CD14-positive monocyte (primary cell): ENCODE data around the gene ALDH2. TPM values are rescaled to one million over a fixed set of nuclear protein-coding genes. Genes with fewer than 3 reads are reported as not detected.

Source experiments
- DNase-seq, 3 donors: peaks; one replicate each; pipeline ENCODE4 v3.0.0-alpha.2; 2011 to 2022
- H2AFZ ChIP-seq: 2 replicates; pipeline ENCODE4 v1.6.0; 2012; ENCODE audit warnings: mild to moderate bottlenecking, low read depth, low read length, inconsistent platforms; ENCODE audit not compliant: insufficient read depth, poor library complexity, severe bottlenecking
- H3K27ac ChIP-seq, 2 donors: 1 replicate in 1 of 2; 2 replicates in 1 of 2; pipeline ENCODE4 v1.5.1; 2012 to 2013; ENCODE audit warnings: low read length in 2 of 2, control low read depth in 1 of 2, inconsistent platforms in 1 of 2, low read depth in 1 of 2, mild to moderate bottlenecking in 1 of 2
- H3K27me3 ChIP-seq, 2 donors: one replicate each; pipeline versions ENCODE4 v1.6.0 to v1.6.1; 2011 to 2013; ENCODE audit warnings: low read length in 2 of 2; ENCODE audit not compliant: control insufficient read depth in 2 of 2, insufficient read depth in 2 of 2
- H3K36me3 ChIP-seq, 2 donors: replicated peaks in 1 of 2; 1 replicate in 1 of 2; 2 replicates in 1 of 2; pipeline versions ENCODE4 v1.5.1 to v1.6.1; 2012 to 2013; ENCODE audit warnings: low read length in 2 of 2, control low read depth in 1 of 2, inconsistent platforms in 1 of 2, mild to moderate bottlenecking in 1 of 2; ENCODE audit not compliant: insufficient read depth in 2 of 2, control insufficient read depth in 1 of 2
- H3K4me1 ChIP-seq, 2 donors: 1 replicate in 1 of 2; 2 replicates in 1 of 2; pipeline versions ENCODE4 v1.5.1 to v1.6.1; 2012 to 2013; ENCODE audit warnings: low read length in 2 of 2, control low read depth in 1 of 2, inconsistent platforms in 1 of 2, mild to moderate bottlenecking in 1 of 2, moderate library complexity in 1 of 2; ENCODE audit not compliant: insufficient read depth in 2 of 2, control insufficient read depth in 1 of 2
- H3K4me2 ChIP-seq: replicated peaks from 2 replicates; pipeline ENCODE3; 2012; ENCODE audit warnings: low read length, moderate library complexity, mild to moderate bottlenecking; ENCODE audit not compliant: poor library complexity, severe bottlenecking; ENCODE audit errors: extremely low read depth
- H3K4me3 ChIP-seq, 3 experiments: fragments of 200-600 bp in 1 of 3; sonication (generic) in 1 of 3; replicated peaks in 1 of 3; 1 replicate in 2 of 3; 2 replicates in 1 of 3; pipeline ENCODE4 v1.5.1; 2011 to 2013; ENCODE audit warnings: low read length in 3 of 3, mild to moderate bottlenecking in 3 of 3, control low read depth in 2 of 3, low read depth in 2 of 3, inconsistent platforms in 1 of 3, moderate library complexity in 1 of 3
- H3K79me2 ChIP-seq: 2 replicates; pipeline ENCODE4 v1.6.0; 2012; ENCODE audit warnings: mild to moderate bottlenecking, control low read depth, inconsistent platforms, low read length, moderate library complexity; ENCODE audit not compliant: insufficient read depth
- H3K9ac ChIP-seq: 2 replicates; pipeline ENCODE4 v1.6.0; 2017; ENCODE audit warnings: low read length, mild to moderate bottlenecking; ENCODE audit not compliant: insufficient read depth, poor library complexity, severe bottlenecking
- H3K9me3 ChIP-seq, 2 donors: replicated peaks in 1 of 2; 1 replicate in 1 of 2; 2 replicates in 1 of 2; pipeline versions ENCODE4 v1.5.1 to v1.6.1; 2012 to 2013; ENCODE audit warnings: low read length in 2 of 2, control low read depth in 1 of 2; ENCODE audit not compliant: control insufficient read depth in 1 of 2, insufficient read depth in 1 of 2
- H4K20me1 ChIP-seq: 2 replicates; pipeline ENCODE4 v1.6.0; 2012; ENCODE audit warnings: mild to moderate bottlenecking, low read length, control low read depth, moderate library complexity; ENCODE audit not compliant: insufficient read depth
- H3K27ac Mint-ChIP-seq, 7 donors: one replicate each; pipeline ENCODE4 v1.8.0; 2020; ENCODE audit warnings: mild to moderate bottlenecking in 7 of 7, mixed read lengths in 7 of 7, moderate library complexity in 6 of 7, inconsistent platforms in 2 of 7
- H3K27me3 Mint-ChIP-seq, 3 donors: one replicate each; pipeline ENCODE4 v1.8.0; 2021 to 2022; ENCODE audit warnings: low read depth in 3 of 3, mild to moderate bottlenecking in 3 of 3, mixed read lengths in 3 of 3, moderate library complexity in 3 of 3, inconsistent platforms in 1 of 3
- H3K36me3 Mint-ChIP-seq, 2 donors: one replicate each; pipeline ENCODE4 v1.8.0; 2020; ENCODE audit warnings: mixed read lengths in 2 of 2, inconsistent platforms in 1 of 2, mild to moderate bottlenecking in 1 of 2
- H3K4me1 Mint-ChIP-seq: one replicate; pipeline ENCODE4 v1.8.0; 2020; ENCODE audit warnings: mild to moderate bottlenecking, mixed read lengths
- H3K4me3 Mint-ChIP-seq, 2 donors: one replicate each; pipeline ENCODE4 v1.8.0; 2020; ENCODE audit warnings: mild to moderate bottlenecking in 2 of 2, mixed read lengths in 2 of 2, moderate library complexity in 1 of 2
- H3K9me3 Mint-ChIP-seq, 7 donors: one replicate each; pipeline ENCODE4 v1.8.0; 2020 to 2022; ENCODE audit warnings: mixed read lengths in 7 of 7, mild to moderate bottlenecking in 6 of 7, moderate library complexity in 6 of 7, inconsistent platforms in 2 of 7
- CTCF ChIP-seq: fragments of 200-600 bp; IDR thresholded peaks from one replicate; pipeline ENCODE4 v1.8.0; 2022; ENCODE audit warnings: antibody characterized with exemption, mild to moderate bottlenecking
- WGBS: methylation state at CpG from one replicate; pipeline ENCODE4 v1.1.5; 2013; ENCODE audit warnings: missing lambda C conversion rate; ENCODE audit not compliant: insufficient coverage; 5-methylcytosine and 5-hydroxymethylcytosine counted together
- intact Hi-C, 2 donors: fragments of 100-400 bp; cut with micrococcal nuclease; formaldehyde crosslinking; loops; one replicate each; pipeline versions ENCODE4 v1.15.0 to v1.15.1; 2023
- polyA plus RNA-seq, 3 donors: library from polyadenylated mRNA; depleted of rRNA in 1 of 3; unstranded in 2 of 3; stranded (reverse) in 1 of 3; fragments of 300-500 nt in 2 of 3; fragments of >200 nt in 1 of 3; fragmentation: Illumina TruSeq in 2 of 3; gene quantifications; 1 replicate in 2 of 3; 2 replicates in 1 of 3; pipeline ENCODE4 v1.2.3, GENCODE V29; 2012 to 2021

Gene ALDH2
- polyA plus RNA-seq, 3 donors: 272 to 404 (median 384) TPM

GRCh38 chr12:111759271-111759670 lies 7.5 kb upstream of the ALDH2 start:
- H3K27ac Mint-ChIP-seq: peak overlapping the region in 1 of 7 donors; percentile 0
- no peak overlapping the region for H3K27ac ChIP-seq
- DNase-seq: no peak

GRCh38 chr12:111759991-111760390 lies 6.7 kb upstream of the ALDH2 start:
- Histone ChIP-seq H3K9me3 (no peaks in the 10 kb centered on the region), H2AFZ (no peak overlapping the region), H3K27ac (no peak overlapping the region), H3K4me2 (no peak overlapping the region), H3K4me3 (no peak overlapping the region), H4K20me1 (no peaks in the 10 kb centered on the region), H3K9ac (no peak overlapping the region), H3K27me3 (no peaks in the 10 kb centered on the region), H3K36me3 (peaks cover 12 to 23% of the 10 kb centered on the region in 2 donors), H3K4me1 (peaks cover 16 to 17% of the 10 kb centered on the region in 2 donors), H3K79me2 (no peaks in the 10 kb centered on the region)
- intact Hi-C loops: loop anchor here in 1 of 2 donors (10.0 kb wide), 1 partner anchor 55 kb away; no protein-coding TSS in a partner anchor
- peaks cover 28 to 30% of the 10 kb centered on the region in 2 donors for H3K36me3 Mint-ChIP-seq
- H3K27me3 Mint-ChIP-seq: peaks cover 1 to 7% (median 6%) of the 10 kb centered on the region in 3 donors
- H3K9me3 Mint-ChIP-seq: no peaks in the 10 kb centered on the region
- H3K4me3 Mint-ChIP-seq: no peak overlapping the region
- DNase-seq: no peak
- WGBS: 100% methylated on average over 1 of the region's 9 CpGs
- no peak for TF ChIP-seq CTCF
- H3K27ac Mint-ChIP-seq: peak overlapping the region in 1 of 7 donors; percentile 11
- H3K4me1 Mint-ChIP-seq: peaks cover 50% of the 10 kb centered on the region

More at GRCh38 chr12:111759271-111759670, 7.5 kb upstream of the ALDH2 start:
- Histone ChIP-seq H3K4me2 (no peak overlapping the region), H3K27me3 (no peaks in the 10 kb centered on the region), H2AFZ (no peak overlapping the region), H3K4me3 (no peak overlapping the region), H3K9ac (no peak overlapping the region), H3K79me2 (no peaks in the 10 kb centered on the region), H3K9me3 (no peaks in the 10 kb centered on the region), H3K36me3 (peaks cover 14 to 29% of the 10 kb centered on the region in 2 donors), H4K20me1 (no peaks in the 10 kb centered on the region), H3K4me1 (peaks cover 16 to 17% of the 10 kb centered on the region in 2 donors)
- WGBS: 21% methylated on average over 6 of the region's 7 CpGs
- H3K36me3 Mint-ChIP-seq: peaks cover 35 to 37% of the 10 kb centered on the region in 2 donors
- intact Hi-C loops: loop anchor here in 1 of 2 donors (10.0 kb wide), 1 partner anchor 56 kb away; no protein-coding TSS in a partner anchor
- H3K4me1 Mint-ChIP-seq: peaks cover 46% of the 10 kb centered on the region
- H3K9me3 Mint-ChIP-seq: no peaks in the 10 kb centered on the region
- H3K4me3 Mint-ChIP-seq: no peak overlapping the region
- TF ChIP-seq CTCF: no peak
- H3K27me3 Mint-ChIP-seq: peaks cover 1 to 7% (median 6%) of the 10 kb centered on the region in 3 donors
